Thyroid gland (tissue), 4 donors: ENCODE data around the gene RNF217.

Experiments
- POLR2A ChIP-seq, 2 donors: fragments of 450-650 bp; IDR thresholded peaks; one replicate each; pipeline ENCODE4 v1.6.1; 2017; ENCODE audit warnings: antibody characterized with exemption in 2 of 2, mild to moderate bottlenecking in 2 of 2, moderate library complexity in 1 of 2
- TF ChIP-seq, protein P1 (sequence below), 6 experiments: fragments of 200-600 bp in 3 of 6; fragments of 450-650 bp in 3 of 6; sonication (generic) in 3 of 6; IDR thresholded peaks; one replicate each; pipeline ENCODE4 v1.5.1; 2016 to 2019; ENCODE audit warnings: antibody characterized with exemption in 6 of 6, mild to moderate bottlenecking in 2 of 6, inconsistent platforms in 1 of 6, moderate library complexity in 1 of 6

DNA sequence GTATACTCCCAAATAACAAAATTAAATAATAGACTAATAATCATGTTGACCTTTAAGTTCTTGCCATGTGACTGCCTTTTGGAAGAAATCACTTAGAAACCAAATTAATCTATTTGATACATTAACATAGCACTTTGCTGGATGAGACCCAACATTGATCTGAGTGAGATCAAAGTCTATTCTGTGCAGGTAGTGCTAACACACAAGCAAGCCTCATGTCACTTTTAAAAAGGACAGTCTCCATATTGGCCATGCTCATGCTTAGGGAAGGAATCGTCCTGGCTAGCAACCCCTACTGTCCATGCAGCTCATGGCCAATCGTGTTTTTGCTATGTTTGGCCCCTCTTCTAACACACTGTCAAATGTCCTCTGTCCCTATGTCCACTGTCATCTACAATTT, 35.8 kb upstream of the RNF217 start:
- TF ChIP-seq, protein P1, sequence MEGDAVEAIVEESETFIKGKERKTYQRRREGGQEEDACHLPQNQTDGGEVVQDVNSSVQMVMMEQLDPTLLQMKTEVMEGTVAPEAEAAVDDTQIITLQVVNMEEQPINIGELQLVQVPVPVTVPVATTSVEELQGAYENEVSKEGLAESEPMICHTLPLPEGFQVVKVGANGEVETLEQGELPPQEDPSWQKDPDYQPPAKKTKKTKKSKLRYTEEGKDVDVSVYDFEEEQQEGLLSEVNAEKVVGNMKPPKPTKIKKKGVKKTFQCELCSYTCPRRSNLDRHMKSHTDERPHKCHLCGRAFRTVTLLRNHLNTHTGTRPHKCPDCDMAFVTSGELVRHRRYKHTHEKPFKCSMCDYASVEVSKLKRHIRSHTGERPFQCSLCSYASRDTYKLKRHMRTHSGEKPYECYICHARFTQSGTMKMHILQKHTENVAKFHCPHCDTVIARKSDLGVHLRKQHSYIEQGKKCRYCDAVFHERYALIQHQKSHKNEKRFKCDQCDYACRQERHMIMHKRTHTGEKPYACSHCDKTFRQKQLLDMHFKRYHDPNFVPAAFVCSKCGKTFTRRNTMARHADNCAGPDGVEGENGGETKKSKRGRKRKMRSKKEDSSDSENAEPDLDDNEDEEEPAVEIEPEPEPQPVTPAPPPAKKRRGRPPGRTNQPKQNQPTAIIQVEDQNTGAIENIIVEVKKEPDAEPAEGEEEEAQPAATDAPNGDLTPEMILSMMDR (IDR thresholded peaks at IDR 0.05), result no peak
- TF ChIP-seq POLR2A (IDR thresholded peaks at IDR 0.05), result no peak
